ENCODE measurements around the gene CFTR.

CFTR gene

GRCh38 chr7:117470777-117471176 lies 9.0 kb upstream of the CFTR start:
- peak; percentile 20 for DNase-seq

DNA sequence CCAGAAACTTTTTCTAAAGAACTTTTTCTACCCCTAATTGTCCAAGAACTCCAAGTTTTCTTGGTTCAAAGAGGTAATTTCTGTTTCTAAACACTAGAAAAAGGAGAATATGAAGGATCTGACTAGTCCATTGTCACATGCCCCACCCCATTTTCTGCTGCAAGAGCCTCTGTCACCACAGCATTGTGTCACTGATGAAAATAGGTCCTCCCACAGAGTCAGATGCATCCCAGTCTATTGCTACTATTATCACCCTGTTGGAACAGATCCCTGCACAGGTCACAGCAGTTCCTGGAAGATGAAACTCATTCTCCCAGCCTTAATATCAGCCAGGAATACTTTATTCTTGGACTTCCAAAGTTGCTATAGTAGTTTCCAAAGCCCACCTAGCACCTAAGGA lies 7.5 kb upstream of the CFTR start:
- Histone ChIP-seq H4K20me1 (ENCODE audit: insufficient read depth, low read length) (no peaks in the 10 kb centered on the region), H3K36me3 (replicated peaks; ENCODE audit: insufficient read depth, low read length) (no peaks in the 10 kb centered on the region), H3K9me2 (replicated peaks; ENCODE audit: insufficient read depth, low read length) (no peaks in the 10 kb centered on the region), H3K27me3 (replicated peaks; ENCODE audit: insufficient read depth, low read length) (no peaks in the 10 kb centered on the region), H3K4me1 (ENCODE audit: low read length) (peaks cover 9% of the 10 kb centered on the region; the same call in 1 of the 2 replicates), H3K27ac (ENCODE audit: low read length) (no peak overlapping the region), H2AFZ (ENCODE audit: low read length) (no peak overlapping the region), H3K4me2 (ENCODE audit: low read depth, low read length) (no peak overlapping the region), H3K79me2 (ENCODE audit: low read length) (no peaks in the 10 kb centered on the region), H3K9ac (ENCODE audit: low read length) (no peak overlapping the region), H3K9me3 (replicated peaks; ENCODE audit: insufficient read depth, low read length) (no peaks in the 10 kb centered on the region), H3K4me3 (ENCODE audit: low read length) (no peak overlapping the region), H3F3A (ENCODE audit: insufficient read depth, low read length) (no peaks in the 10 kb centered on the region)
- no peak for TF ChIP-seq EZH2phosphoT487 (IDR thresholded peaks at IDR 0.05; ENCODE audit: low read length)
- TF ChIP-seq, protein P1, sequence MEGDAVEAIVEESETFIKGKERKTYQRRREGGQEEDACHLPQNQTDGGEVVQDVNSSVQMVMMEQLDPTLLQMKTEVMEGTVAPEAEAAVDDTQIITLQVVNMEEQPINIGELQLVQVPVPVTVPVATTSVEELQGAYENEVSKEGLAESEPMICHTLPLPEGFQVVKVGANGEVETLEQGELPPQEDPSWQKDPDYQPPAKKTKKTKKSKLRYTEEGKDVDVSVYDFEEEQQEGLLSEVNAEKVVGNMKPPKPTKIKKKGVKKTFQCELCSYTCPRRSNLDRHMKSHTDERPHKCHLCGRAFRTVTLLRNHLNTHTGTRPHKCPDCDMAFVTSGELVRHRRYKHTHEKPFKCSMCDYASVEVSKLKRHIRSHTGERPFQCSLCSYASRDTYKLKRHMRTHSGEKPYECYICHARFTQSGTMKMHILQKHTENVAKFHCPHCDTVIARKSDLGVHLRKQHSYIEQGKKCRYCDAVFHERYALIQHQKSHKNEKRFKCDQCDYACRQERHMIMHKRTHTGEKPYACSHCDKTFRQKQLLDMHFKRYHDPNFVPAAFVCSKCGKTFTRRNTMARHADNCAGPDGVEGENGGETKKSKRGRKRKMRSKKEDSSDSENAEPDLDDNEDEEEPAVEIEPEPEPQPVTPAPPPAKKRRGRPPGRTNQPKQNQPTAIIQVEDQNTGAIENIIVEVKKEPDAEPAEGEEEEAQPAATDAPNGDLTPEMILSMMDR (IDR thresholded peaks at IDR 0.05; ENCODE audit: low read length), result no peak
- no peak for TF ChIP-seq EZH2 (optimal IDR thresholded peaks at IDR 0.05; ENCODE audit: low read depth, low read length)
- no peak for DNase-seq

More at GRCh38 chr7:117470777-117471176, 9.0 kb upstream of the CFTR start:
- Histone ChIP-seq H3K36me3 (replicated peaks; ENCODE audit: insufficient read depth, low read length) (no peaks in the 10 kb centered on the region), H3K4me3 (ENCODE audit: low read length) (no peak overlapping the region), H3K27me3 (replicated peaks; ENCODE audit: insufficient read depth, low read length) (no peaks in the 10 kb centered on the region), H3K9ac (ENCODE audit: low read length) (no peak overlapping the region), H3K4me2 (ENCODE audit: low read depth, low read length) (no peak overlapping the region), H3F3A (ENCODE audit: insufficient read depth, low read length) (no peaks in the 10 kb centered on the region), H3K79me2 (ENCODE audit: low read length) (no peaks in the 10 kb centered on the region), H2AFZ (ENCODE audit: low read length) (no peak overlapping the region), H3K9me3 (replicated peaks; ENCODE audit: insufficient read depth, low read length) (no peaks in the 10 kb centered on the region), H3K27ac (ENCODE audit: low read length) (no peak overlapping the region), H3K9me2 (replicated peaks; ENCODE audit: insufficient read depth, low read length) (no peaks in the 10 kb centered on the region), H3K4me1 (ENCODE audit: low read length) (peaks cover 9% of the 10 kb centered on the region; the same call in 1 of the 2 replicates), H4K20me1 (ENCODE audit: insufficient read depth, low read length) (no peaks in the 10 kb centered on the region)
- TF ChIP-seq, protein P1 (IDR thresholded peaks at IDR 0.05; ENCODE audit: low read length), result no peak
- no peak for TF ChIP-seq EZH2 (optimal IDR thresholded peaks at IDR 0.05; ENCODE audit: low read depth, low read length)
- no peak for TF ChIP-seq EZH2phosphoT487 (IDR thresholded peaks at IDR 0.05; ENCODE audit: low read length)

DNA sequence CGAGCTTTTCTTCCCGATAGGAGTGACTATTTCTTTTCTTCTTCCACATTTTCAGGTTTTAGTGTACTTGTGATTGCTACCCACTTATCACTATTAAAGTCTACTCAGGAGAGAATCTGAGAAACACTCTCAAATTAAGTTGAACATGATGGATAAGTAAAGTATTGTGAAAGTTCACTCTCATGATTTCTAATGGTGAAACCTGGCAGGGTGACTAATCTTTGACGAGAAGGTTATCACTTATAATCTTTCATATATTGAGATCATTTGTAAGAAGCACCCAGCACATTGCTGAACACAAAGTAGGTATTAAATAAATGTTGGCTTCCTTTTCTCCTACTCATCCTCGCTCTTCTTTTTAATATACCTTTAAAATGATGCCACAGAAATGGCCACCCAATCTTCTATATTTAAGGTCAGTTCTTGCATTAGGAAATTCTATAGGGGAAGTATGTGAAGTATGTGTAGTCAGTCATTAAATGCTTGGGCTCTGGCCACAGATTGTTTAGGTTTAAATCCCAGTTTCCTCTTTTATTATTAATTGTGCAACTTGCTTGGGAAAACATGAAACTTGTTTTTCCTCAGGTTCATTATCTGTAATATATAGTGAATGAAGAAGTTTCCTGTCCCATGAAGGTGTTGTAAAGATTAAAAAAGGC lies 3.1 kb upstream of the CFTR start:
- H3K27ac ChIP-seq (ENCODE audit: low read length), result no peak overlapping the region
- H3K4me1 ChIP-seq (ENCODE audit: low read length), result no peaks in the 10 kb centered on the region
- H3K36me3 ChIP-seq (replicated peaks; ENCODE audit: insufficient read depth, low read length), result no peaks in the 10 kb centered on the region
- no peaks in the 10 kb centered on the region for H3F3A ChIP-seq (ENCODE audit: insufficient read depth, low read length)
- DNase-seq, result no peak
- H3K9ac ChIP-seq (ENCODE audit: low read length), result no peak overlapping the region
- TF ChIP-seq, protein P1 (IDR thresholded peaks at IDR 0.05; ENCODE audit: low read length), result no peak
- no peak for TF ChIP-seq EZH2phosphoT487 (IDR thresholded peaks at IDR 0.05; ENCODE audit: low read length)
- TF ChIP-seq EZH2 (optimal IDR thresholded peaks at IDR 0.05; ENCODE audit: low read depth, low read length), result no peak
- no peaks in the 10 kb centered on the region for H3K27me3 ChIP-seq (replicated peaks; ENCODE audit: insufficient read depth, low read length)
- no peaks in the 10 kb centered on the region for H3K9me2 ChIP-seq (replicated peaks; ENCODE audit: insufficient read depth, low read length)
- no peak overlapping the region for H2AFZ ChIP-seq (ENCODE audit: low read length)
- no peak overlapping the region for H3K4me3 ChIP-seq (ENCODE audit: low read length)
- no peak overlapping the region for H3K4me2 ChIP-seq (ENCODE audit: low read depth, low read length)
- H3K79me2 ChIP-seq (ENCODE audit: low read length), result no peaks in the 10 kb centered on the region
- H4K20me1 ChIP-seq (ENCODE audit: insufficient read depth, low read length), result no peaks in the 10 kb centered on the region
- no peaks in the 10 kb centered on the region for H3K9me3 ChIP-seq (replicated peaks; ENCODE audit: insufficient read depth, low read length)
